DMS 273 (cell line): Measurements from ENCODE around the gene SLCO6A1.
A peak's percentile ranks its signal among the peaks of the same experiment; 100 is the strongest.

Experiments used
- DNase-seq: peaks from one replicate; lab custom pipeline; 2025; ENCODE audit not compliant: unreplicated experiment; lab: John Stamatoyannopoulos, UW

SLCO6A1 gene

DNA sequence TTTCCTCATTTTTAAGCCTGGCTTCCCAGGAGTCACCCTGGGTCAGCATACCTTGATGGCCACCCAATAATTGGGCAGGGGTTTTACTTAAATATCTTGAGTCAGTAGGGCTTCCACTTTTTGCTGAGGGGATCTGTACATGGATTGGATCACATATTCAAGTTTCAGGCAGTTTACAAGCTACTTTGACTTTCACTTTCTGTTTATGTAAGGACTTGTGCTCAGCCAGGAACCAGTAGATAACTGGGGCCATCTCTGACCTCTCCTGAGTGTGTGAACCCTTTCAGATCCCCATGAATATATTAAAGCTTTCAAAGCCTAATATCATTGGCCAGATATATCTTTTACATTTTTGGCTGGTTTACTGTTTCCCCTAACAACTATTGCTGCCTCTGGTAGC, 45.1 kb downstream of the SLCO6A1 start:
- DNase-seq, result no peak

DNA sequence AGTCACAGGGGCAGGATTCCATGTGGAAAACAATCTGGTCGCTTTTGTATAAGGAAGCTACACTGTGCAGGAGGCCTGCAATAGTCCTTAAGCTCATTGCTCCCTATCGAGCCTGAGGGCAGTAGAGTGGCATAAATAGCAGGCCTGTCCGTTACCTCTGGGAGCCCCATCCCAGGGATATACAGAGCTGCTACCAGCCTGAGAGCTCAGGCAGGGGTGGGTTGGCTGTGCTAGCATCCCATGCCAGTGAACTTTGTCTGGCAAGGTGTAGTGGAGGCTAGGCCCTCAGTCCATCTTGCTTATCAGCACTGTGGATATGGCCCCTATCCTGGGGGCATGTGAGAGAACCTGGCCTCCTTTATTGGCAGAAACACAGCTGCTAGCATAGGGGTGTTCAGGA, 47.7 kb downstream of the SLCO6A1 start:
- DNase-seq, result no peak

DNA sequence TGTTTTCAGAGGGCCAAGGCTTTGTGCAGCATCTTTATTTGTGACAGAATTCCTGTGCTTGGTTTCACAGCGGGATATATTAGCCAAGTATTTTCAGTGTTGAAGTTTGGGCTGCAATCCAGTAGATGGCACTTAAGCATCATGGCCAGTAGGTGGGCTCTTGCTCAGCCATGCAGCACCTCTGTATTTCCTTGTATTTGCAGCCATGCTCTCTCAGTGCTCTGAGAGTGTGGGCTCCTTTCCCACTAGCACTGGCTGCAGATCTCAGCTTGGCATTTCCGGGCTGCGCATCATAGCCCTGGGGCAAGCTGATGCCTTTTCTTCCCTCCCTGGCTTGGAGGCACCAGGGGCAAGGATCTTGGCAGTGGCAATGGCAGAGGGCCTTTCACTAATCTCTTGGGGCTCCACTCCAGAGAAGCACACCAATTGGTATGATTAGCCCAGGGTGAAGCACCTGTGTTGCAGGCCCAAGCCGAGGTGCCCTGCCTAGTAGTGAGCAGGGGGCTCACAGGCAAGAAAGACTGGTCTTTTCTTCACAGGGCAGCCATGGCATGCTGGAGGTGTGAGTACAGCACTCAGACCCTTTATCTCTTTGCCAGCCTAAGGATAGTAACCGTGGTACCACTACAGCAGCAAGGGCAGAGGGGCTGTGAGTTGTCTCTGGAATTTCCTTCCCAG, 48.3 kb downstream of the SLCO6A1 start:
- DNase-seq, result peak; percentile 38

DNA sequence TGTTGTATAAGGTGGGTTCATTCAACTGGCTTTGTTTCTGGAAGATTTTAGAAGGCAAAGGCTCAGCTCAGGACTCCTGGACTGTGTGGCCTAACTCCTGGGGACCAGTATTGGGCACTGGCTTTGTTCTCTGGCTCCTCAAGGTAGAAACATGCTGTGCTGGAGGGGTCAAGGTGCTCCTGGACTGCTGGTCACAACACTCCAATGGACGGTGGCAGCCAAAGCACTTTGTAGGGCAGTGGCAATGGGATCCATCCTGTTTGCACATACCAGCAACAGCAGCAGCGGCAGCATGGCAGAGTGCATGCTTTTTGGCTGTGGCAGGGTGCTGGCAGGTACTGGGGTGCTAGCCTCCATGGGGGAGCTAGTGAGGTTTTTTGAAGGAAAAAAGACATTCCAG, 65.3 kb downstream of the SLCO6A1 start:
- DNase-seq, result no peak

DNA sequence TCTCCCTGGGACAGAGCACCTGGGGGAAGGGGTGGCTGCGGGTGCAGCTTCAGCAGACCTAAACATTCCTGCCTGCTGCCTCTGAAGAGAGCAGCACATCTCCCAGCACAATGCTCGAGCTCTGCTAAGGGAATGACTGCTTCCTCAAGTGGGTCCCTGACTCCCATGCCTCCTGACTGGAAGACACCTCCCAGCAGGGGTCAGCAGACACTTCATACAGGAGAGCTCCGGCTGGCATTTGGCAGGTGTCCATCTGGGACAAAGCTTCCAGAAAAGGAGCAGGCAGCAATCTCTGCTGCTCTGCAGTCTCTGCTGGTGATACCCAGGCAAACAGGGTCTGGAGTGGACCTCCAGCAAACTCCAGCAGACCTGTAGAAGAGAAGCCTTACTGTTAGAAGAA, 77.2 kb downstream of the SLCO6A1 start:
- peak; percentile 58 for DNase-seq

DNA sequence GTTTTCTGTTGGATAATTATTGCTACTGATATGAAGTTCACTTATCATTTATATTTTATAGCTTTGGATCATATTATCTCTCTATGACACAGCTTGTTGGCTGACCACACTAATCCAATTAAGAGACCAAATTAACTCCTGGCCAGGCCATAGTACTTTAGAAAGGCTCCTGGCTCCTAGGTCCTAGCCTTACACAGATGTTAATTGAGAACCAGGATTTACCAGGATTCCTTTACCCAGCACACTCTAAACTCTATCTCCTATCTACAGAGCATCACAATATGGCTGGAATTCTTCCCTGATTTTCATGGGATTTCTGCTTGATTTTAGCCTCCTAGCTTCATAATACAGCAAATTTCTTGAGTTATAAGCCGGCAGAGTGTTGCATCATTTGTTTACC, 80.3 kb downstream of the SLCO6A1 start:
- no peak for DNase-seq

DNA sequence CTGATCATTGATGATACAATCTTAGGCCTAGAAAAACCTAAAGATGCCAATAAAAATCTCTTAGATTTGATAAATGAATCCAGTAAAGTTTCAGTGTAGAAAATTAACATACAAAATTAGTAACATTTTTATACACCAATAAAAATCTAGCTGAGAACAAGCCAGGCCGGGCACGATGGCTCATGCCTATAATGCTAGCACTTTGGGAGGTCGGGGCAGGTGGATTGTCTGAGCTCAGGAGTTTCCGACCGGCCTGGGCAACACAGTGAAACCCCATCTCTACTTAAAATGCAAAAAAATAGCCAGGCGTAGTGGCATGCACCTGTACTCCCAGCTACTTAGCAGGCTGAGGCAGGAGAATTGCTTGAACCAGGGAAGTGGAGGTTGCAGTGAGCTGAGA, 84.4 kb downstream of the SLCO6A1 start:
- no peak for DNase-seq

DNA sequence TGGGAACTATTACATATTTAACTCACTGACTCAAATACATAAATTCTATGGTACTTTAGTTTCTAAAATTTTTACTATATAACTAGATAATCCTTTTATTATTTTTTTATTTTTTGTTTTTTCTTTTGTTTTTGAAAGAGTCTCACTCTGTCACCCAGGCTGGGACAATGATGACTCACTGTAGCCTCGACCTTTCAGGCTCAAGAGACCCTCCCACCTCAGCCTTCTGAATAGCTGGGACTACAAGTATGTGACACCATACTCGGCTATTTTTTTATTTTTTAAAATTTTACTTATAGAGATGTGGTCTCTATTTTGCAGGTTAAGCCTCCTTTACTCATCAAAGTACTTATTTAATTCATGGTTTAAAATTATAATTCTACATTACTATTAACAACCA, 110.6 kb downstream of the SLCO6A1 start:
- DNase-seq, result no peak

DNA sequence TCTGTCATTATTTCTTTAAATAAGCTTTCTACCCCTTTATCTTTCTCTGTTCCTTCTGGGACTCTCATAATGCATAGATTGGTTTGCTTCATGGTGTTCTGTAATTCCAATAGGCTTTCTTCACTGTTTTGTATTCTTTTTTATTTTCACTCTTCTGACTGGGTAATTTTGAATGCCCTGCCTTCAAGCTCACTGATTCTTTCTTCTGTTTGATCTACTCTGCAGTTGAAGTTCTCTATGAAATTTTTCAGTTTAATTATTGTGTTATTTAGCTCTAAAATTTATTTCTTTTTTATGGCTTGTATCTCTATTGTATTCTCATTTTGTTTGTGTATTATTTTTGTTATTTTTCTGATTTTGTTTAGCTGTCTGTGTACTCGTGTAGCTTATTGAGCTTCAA, 113.4 kb downstream of the SLCO6A1 start:
- DNase-seq, result no peak

DNA sequence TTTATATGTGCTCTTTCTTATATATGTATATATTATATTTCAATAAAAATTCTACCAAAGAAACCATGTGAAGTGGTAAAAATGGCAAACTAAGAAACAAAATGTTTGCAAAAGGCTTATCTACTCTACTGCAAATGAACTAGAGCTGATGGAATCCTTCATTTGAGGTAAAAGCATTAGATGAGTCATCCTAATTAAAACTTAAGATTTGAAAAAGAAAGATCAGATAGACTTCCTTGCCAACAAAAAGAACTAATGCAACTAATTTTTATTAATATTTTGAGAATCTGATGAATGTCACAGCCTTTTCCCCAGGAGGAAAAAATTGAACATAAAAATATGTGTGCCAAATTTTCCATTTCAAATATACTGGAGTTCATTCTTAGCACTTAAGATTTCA, 118.6 kb downstream of the SLCO6A1 start:
- no peak for DNase-seq

DNA sequence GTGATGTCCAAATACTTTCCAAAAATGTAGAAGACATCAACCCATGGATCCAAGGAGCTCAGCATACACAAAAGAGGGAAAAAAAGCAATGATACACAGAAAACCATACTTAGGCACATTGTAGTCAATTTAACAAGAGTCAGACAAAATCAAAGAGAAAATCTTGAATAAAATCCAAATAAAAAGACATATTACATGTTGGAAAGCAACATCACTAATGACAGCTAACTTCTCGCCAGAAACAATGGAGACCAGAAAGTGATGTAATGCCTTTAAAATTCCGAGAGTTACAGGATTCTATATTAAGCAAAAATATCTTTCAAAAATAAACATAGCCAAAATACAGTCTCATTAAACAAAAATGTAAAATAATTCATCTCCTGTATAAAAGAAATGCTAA, 122.9 kb downstream of the SLCO6A1 start:
- DNase-seq, result no peak

DNA sequence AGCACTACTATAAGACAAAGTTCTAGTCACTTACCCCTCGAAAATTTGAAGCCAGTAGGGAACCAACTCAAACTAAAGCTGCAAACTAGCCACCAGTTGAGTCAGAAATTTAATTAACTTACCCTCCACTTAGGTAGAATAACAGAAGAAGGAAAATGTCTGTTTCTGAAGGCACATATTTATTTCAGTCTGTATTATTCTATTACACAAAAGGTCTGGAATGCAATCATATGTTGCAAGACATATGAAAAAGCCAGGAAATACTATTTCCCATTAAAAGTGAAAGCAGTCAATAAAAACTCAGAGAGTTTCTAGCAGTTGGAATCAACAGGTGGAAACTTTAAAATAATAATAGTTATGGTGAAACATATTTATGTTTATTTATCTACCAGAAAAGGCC, 123.5 kb downstream of the SLCO6A1 start:
- no peak for DNase-seq

DNA sequence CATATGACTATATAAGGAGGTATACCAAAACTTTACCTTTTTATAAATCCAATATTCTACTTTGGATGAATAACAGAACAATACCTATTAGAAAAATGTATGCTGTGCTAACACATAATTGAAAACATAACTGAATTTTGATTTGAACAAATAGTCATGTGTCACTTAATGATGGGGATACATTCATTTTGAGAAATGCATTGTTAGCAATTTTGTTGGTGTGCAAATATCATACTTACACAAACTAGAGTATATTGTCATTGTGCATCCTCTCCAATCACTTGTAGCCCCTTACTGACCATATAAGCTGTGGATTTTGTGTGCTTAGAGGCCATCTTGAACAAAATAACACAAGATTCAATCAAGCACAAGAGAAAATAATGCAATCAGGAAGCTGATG, 130.4 kb downstream of the SLCO6A1 start:
- no peak for DNase-seq

DNA sequence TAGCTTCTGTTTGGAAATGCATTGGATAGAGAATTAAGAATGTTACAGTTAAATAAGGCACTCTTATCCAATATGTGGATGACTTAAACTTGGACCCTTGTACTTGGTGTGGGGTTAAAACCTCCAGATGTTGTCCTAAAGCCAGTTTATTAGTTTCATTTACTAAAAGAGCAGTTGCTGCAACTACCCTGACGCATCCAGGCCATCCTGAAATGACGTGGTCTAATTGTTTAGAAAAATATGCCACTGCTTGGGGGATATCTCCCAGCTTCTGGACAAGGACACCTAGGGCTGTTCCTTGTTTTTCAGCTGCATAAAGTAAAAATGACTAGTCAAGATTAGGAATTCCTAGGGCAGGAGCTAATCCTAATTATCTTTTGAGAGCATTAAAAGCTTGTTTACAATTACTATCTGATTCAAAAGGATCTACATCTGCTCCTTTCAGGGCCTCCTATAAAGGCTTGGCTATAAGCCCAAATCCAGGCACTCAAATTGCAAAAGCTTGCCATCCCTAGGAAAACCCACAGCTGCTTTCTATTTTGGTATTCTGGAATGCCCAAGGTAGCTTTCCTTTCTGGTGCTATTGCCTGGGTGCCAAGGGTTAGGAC, 157.0 kb downstream of the SLCO6A1 start:
- peak; percentile 94 for DNase-seq

DNA sequence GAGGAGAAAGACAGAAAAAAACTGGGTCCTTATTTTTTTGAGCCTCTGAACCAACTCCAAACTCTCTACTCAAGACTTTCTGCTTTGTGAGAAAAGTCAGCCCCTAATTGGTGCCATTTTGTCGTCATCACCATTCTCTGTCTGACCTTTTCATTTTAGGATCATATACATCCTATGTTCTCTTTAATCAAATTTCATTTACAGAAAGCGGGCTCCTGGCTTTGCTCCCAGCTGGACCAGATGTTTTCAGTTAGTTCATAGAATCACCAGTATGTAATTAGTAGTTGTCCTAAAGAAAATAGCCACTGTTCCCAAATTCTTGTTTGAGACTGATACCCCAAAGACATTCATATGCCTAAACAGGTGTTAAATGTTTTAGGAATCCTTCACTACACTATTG, 174.1 kb downstream of the SLCO6A1 start:
- DNase-seq, result peak; percentile 36
